GM11168 (cell line): ENCODE data around the gene SQSTM1.
"Not testable (repeated sequence)": the region's sequence is repeated elsewhere in the genome, so short reads cannot be mapped to it uniquely, and the experiment has no call there.

ENCODE experiments used
- in situ Hi-C: fragments of 300-500 bp; cut with MboI; formaldehyde crosslinking; loops from one replicate; pipeline ENCODE4 v1.12.0; 2022; ENCODE audit warnings: low sequenced_read_pairs; ENCODE audit not compliant: unreplicated experiment

Gene SQSTM1

GRCh38 chr5:179870403-179870903 lies 49.7 kb downstream of the SQSTM1 start:
- in situ Hi-C loops, result no loop called here

DNA sequence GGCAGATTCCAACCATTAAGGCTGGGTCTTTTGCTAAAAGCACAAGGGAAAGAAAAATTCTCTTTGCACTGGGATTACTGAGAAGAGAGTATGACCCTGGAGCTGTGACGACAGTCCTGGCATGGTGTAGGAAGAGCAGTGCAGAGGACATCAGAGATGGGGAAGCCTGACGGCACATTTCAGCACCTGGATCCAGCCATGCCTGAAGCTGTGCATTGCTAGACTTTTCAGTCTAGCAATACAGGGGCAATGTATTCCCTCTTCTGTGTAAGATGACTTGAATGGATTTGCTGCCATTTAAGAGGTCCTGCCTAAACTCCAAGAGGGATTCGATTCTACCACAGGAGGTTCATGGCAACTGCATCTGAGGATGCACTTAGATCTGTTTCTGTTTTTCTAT lies 50.2 kb downstream of the SQSTM1 start:
- in situ Hi-C loops, result no loop called here

GRCh38 chr5:179871533-179871932 lies 50.8 kb downstream of the SQSTM1 start:
- in situ Hi-C loops, result not testable (repeated sequence)

DNA sequence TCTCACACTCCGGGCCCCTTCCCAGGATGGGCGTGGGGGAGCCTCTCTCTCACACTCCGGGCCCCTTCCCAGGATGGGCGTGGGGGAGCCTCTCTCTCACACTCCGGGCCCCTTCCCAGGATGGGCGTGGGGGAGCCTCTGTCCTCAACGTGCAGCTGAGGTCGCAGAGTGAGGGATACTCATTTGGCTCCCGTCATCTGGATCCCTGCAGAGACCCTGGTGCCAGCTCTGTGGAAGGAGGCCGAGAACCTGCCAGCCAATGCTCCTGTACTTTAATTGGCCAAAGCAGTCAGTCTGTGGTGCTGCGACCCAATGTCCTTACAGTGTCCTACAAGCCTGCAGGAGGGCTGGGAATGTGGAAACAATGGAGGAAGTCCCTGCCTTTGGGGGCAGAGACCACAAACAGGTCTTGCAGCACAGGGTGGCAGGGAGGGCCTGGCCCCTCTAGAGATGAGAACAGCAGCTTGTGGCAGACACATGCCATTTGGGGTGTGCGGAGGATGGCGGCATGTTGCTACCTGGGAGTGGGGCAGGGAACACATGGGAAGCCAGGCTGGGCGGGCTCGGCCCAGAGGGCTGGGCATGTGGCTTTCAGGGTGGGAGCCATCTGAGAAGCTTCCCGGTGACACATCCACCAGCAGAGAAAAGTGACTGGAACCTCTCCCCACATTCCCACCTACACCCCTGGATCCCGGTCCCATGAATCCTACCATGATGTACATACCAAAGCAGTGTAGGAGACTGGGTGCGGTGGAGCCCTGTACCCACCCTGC lies 51.5 kb downstream of the SQSTM1 start:
- in situ Hi-C loops, result no loop called here

- in situ Hi-C loops, result no loop called here
Measured at GRCh38 chr5:179872828-179873575, 52.3 kb downstream of the SQSTM1 start.

DNA sequence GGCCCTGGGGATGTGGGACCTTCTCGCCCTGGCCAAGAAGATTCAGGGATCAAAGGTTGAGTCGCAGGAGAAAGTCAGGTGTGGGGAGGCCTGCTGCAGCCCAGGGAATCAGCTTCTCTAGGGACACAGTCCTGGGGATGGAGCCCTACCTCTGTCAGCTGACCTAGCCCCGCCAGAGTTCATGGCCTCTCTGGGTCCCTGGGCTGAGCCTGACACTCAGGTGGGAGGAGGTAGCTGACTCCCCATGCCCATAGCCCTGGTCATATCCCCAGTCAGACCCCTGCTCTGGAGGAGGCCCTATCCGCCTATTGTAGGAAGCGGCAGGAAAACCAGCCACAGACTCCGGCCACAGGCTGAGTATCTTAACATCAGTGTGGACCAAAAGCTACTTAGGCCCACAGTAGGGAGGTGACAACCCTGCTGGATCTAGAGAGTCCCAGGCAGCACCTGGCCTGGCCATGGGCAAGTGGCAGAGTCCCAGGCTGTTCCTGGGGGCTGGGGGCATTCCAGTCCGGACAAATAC lies 52.9 kb downstream of the SQSTM1 start:
- in situ Hi-C loops, result no loop called here

DNA sequence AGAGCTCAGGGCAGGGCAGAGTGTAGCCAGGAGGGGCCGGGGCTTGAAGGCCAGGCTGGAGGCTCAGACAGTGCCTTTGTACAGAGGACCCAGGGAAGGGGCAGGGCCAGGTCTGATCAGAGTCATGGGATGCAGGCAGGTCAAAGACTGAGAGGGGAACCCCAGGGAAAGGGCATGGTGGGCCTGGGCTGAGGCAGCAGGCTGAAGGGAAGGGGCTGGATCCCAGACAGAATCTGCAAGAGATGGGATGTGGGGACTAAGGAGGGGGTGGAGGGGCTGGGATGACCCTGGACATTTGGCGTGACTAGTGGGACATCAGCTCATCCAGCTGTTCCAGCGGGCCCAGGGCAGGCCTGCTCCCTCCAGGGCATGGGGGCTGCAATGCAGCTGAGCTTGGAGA lies 53.4 kb downstream of the SQSTM1 start:
- in situ Hi-C loops, result no loop called here

DNA sequence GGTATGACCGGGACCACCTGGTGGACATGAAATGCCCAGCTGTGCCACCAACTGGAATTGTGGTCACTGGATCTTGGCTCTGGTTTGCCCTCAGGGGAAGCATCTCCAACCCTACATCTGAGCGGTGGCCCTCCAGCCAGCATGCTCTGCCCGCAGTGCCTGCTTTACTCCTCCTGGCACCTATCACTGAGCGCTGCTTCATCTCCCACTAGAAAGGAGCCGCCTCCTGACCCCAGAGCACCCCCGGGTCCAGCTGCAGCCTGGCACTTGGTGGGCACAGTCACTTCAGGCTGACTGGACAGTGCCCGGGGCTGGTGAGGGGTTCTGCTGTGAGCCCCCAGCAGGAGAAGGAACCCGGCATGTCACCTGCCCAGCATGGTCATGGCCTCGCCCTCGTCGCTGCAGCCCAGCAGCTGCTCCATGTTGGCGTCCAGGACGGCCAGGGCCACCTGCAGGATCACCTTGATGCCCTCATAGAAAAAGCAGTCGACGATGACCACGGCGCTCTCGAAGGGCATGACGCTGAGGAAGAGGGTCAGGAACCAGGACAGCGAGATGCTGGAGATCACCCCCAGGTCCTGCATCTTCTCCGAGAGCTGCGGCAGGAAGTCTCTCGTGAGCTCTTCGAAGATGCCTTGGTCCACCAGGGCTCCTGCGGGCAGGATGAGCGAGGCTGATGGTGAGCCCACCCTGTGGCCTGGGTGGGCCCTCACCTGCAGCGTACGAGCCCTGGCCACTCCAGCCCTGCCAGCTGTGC lies 54.0 kb downstream of the SQSTM1 start:
- in situ Hi-C loops, result no loop called here

- in situ Hi-C loops, result no loop called here
Measured at GRCh38 chr5:179875741-179876609, 55.3 kb downstream of the SQSTM1 start.

- in situ Hi-C loops, result no loop called here
Measured at GRCh38 chr5:179876610-179876952, 55.9 kb downstream of the SQSTM1 start.

GRCh38 chr5:179878222-179879002 lies 57.7 kb downstream of the SQSTM1 start:
- in situ Hi-C loops, result no loop called here

- in situ Hi-C loops, result no loop called here
Measured at GRCh38 chr5:179879003-179879689, 58.4 kb downstream of the SQSTM1 start.

GRCh38 chr5:179879690-179880010 lies 58.9 kb downstream of the SQSTM1 start:
- in situ Hi-C loops, result no loop called here

- in situ Hi-C loops, result no loop called here
Measured at GRCh38 chr5:179880066-179880650, 59.5 kb downstream of the SQSTM1 start.

GRCh38 chr5:179880848-179881590 lies 60.3 kb downstream of the SQSTM1 start:
- in situ Hi-C loops, result no loop called here

GRCh38 chr5:179882338-179882737 lies 61.6 kb downstream of the SQSTM1 start:
- in situ Hi-C loops, result no loop called here

DNA sequence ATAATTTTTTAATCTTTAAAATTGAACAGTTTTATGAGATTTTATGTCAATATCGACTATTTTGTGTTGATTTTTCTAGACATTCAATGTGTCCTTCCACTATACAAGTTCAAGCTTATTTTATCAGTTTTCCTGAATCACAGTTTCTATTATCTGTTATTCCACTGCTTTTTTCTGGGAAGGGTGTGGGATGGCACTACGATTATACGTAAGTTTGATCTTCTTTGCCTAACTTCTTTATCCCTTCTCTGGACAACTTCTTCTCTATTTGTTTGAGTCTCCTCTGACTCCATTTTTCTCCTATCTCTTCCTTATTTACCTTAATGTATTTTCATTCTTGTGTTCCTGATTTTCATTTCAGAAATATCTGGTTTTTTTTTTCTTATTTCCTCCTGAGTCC lies 62.5 kb downstream of the SQSTM1 start:
- in situ Hi-C loops, result no loop called here
